Right atrium auricular region (tissue), 2 donors: ENCODE results near the gene RAB11FIP2. TPM values are rescaled to one million over a fixed set of nuclear protein-coding genes. Genes with fewer than 3 reads are reported as not detected.

Source experiments
- DNase-seq: peaks from one replicate; pipeline ENCODE4 v3.0.0-alpha.2; 2019; ENCODE audit warnings: low spot score
- H3K27ac ChIP-seq, 2 donors: fragments of 200-600 bp; sonication (generic); 1 replicate in 1 of 2; 2 replicates in 1 of 2; pipeline ENCODE4 v1.5.1; 2016 to 2019
- H3K27me3 ChIP-seq, 2 donors: fragments of 200-600 bp; sonication (generic); one replicate each; pipeline versions ENCODE4 v1.5.1 to v1.6.0; 2017 to 2019
- H3K36me3 ChIP-seq: fragments of 200-600 bp; sonication (generic); one replicate; pipeline ENCODE4 v1.5.1; 2016
- H3K4me1 ChIP-seq, 2 donors: fragments of 200-600 bp; sonication (generic); one replicate each; pipeline versions ENCODE4 v1.5.1 to v1.6.0; 2017 to 2019
- H3K4me3 ChIP-seq, 2 donors: fragments of 200-600 bp; sonication (generic); 1 replicate in 1 of 2; 2 replicates in 1 of 2; pipeline ENCODE4 v1.5.1; 2017 to 2019; ENCODE audit warnings: mild to moderate bottlenecking in 1 of 2, moderate library complexity in 1 of 2
- H3K9me3 ChIP-seq, 2 donors: fragments of 200-600 bp; sonication (generic); one replicate each; pipeline ENCODE4 v1.5.1; 2019
- CTCF ChIP-seq, 2 donors: fragments of 200-600 bp; sonication (generic); IDR thresholded peaks; one replicate each; pipeline ENCODE4 v1.5.1; 2019; ENCODE audit warnings: antibody characterized with exemption in 2 of 2
- total RNA-seq, 2 donors: library from RNA; depleted of rRNA; stranded (reverse); fragments of >200 nt; gene quantifications; one replicate each; pipeline ENCODE4 v1.1.0, GENCODE V29; 2016

The RAB11FIP2 gene
- total RNA-seq, 2 donors from 2014 or later = 13.2 to 13.4 TPM

- H3K36me3 ChIP-seq = no peaks in the 10 kb centered on the region
- no peaks in the 10 kb centered on the region for H3K4me1 ChIP-seq
- peaks cover 0 to 7% of the 10 kb centered on the region in 2 donors for H3K9me3 ChIP-seq
- no peak for DNase-seq
- no peak overlapping the region for H3K27ac ChIP-seq
- TF ChIP-seq CTCF (IDR thresholded peaks at IDR 0.05) = no peak
- no peaks in the 10 kb centered on the region for H3K27me3 ChIP-seq
- no peak overlapping the region for H3K4me3 ChIP-seq
Measured at GRCh38 chr10:117988814-117989213, 57.9 kb downstream of the RAB11FIP2 start.

GRCh38 chr10:117987244-117987909 is 59.4 kb downstream of the RAB11FIP2 start:
- no peak for DNase-seq
- no peaks in the 10 kb centered on the region for H3K27me3 ChIP-seq
- H3K4me3 ChIP-seq = no peak overlapping the region
- H3K27ac ChIP-seq = no peak overlapping the region
- no peak for TF ChIP-seq CTCF (IDR thresholded peaks at IDR 0.05)
- H3K36me3 ChIP-seq = no peaks in the 10 kb centered on the region
- peaks cover 0 to 7% of the 10 kb centered on the region in 2 donors for H3K9me3 ChIP-seq
- H3K4me1 ChIP-seq = no peaks in the 10 kb centered on the region

GRCh38 chr10:117983961-117984360 is 62.8 kb downstream of the RAB11FIP2 start:
- H3K4me3 ChIP-seq = no peak overlapping the region
- no peak overlapping the region for H3K27ac ChIP-seq
- H3K36me3 ChIP-seq = no peaks in the 10 kb centered on the region
- no peak for DNase-seq
- H3K9me3 ChIP-seq = peaks cover 0 to 7% of the 10 kb centered on the region in 2 donors
- H3K4me1 ChIP-seq = no peaks in the 10 kb centered on the region
- H3K27me3 ChIP-seq = no peaks in the 10 kb centered on the region
- TF ChIP-seq CTCF (IDR thresholded peaks at IDR 0.05) = no peak

GRCh38 chr10:117980755-117981702 is 65.7 kb downstream of the RAB11FIP2 start:
- peaks cover 0 to 6% of the 10 kb centered on the region in 2 donors for H3K9me3 ChIP-seq
- H3K27ac ChIP-seq = no peak overlapping the region
- DNase-seq = no peak
- no peak overlapping the region for H3K4me3 ChIP-seq
- no peaks in the 10 kb centered on the region for H3K27me3 ChIP-seq
- TF ChIP-seq CTCF (IDR thresholded peaks at IDR 0.05) = no peak
- no peaks in the 10 kb centered on the region for H3K4me1 ChIP-seq
- no peaks in the 10 kb centered on the region for H3K36me3 ChIP-seq

- Histone ChIP-seq H3K4me1 (no peaks in the 10 kb centered on the region), H3K27ac (no peak overlapping the region), H3K27me3 (no peaks in the 10 kb centered on the region), H3K36me3 (no peaks in the 10 kb centered on the region), H3K4me3 (no peak overlapping the region), H3K9me3 (peaks cover 0 to 6% of the 10 kb centered on the region in 2 donors)
- DNase-seq = no peak
- no peak for TF ChIP-seq CTCF (IDR thresholded peaks at IDR 0.05)
Measured at GRCh38 chr10:117980216-117980615, 66.5 kb downstream of the RAB11FIP2 start.
